K562 (cell line): Measurements from ENCODE around the gene SPG21. TPM values are rescaled to one million over a fixed set of nuclear protein-coding genes. Genes with fewer than 3 reads are reported as not detected.

Experiments used
- ATAC-seq: fragments of 200-7000 bp; cut with Tn5 transposase; 3 replicates; pipeline ENCODE4 v1.9.1; 2020; ENCODE audit warnings: moderate library complexity
- BruUV-seq: library from RNA; stranded (reverse); fragments of 400-500 nt; replicated peaks from 2 replicates; lab custom pipeline; 2021; lab: Mats Ljungman, UMichigan
- CTCF ChIA-PET: fragments of 300-600 bp; formaldehyde crosslinking; extraction: SDS; loops from one replicate; lab custom pipeline; 2021; ENCODE audit warnings: low intra/inter-chr PET ratio; lab: Yijun Ruan, JAX
- POLR2A ChIA-PET: fragments of 300-600, 350-650 bp; sonication (Branson Sonifier 250); formaldehyde crosslinking; extraction: SDS; loops from one replicate; lab custom pipeline; 2021; ENCODE audit warnings: antibody characterized with exemption, inconsistent platforms; lab: Yijun Ruan, JAX
- DNase-seq, 4 experiments: peaks; one replicate each; pipeline versions ENCODE4 v3.0.0 to v3.0.0-alpha.2; 2011 to 2018; ENCODE audit warnings: low spot score in 3 of 4, mixed read lengths in 3 of 4; ENCODE audit errors: extremely low read depth in 1 of 4
- FAIRE-seq: peaks from 2 replicates; lab custom pipeline; 2011; peaks lifted over from hg19 to GRCh38; lab: Jason Lieb, UNC
- H2AFZ ChIP-seq: 2 replicates; pipeline ENCODE4 v1.6.0; 2011; ENCODE audit warnings: low read depth, low read length, control low read depth, inconsistent platforms
- H3K27ac ChIP-seq: fragments of 200-600 bp; 3 replicates; pipeline ENCODE4 v1.8.0; 2011; ENCODE audit warnings: low read depth, mild to moderate bottlenecking, control low read depth, inconsistent platforms, low read length, moderate library complexity, mixed read lengths; ENCODE audit errors: extremely low read depth
- H3K27me3 ChIP-seq, 2 experiments: fragments of 300-600 bp in 1 of 2; 2 replicates in 1 of 2; 3 replicates in 1 of 2; pipeline versions ENCODE4 v1.6.0 to v1.8.0; 2011; ENCODE audit warnings: inconsistent platforms in 2 of 2, low read length in 2 of 2, mild to moderate bottlenecking in 1 of 2, mixed read lengths in 1 of 2, moderate library complexity in 1 of 2; ENCODE audit not compliant: control insufficient read depth in 2 of 2, insufficient read depth in 2 of 2
- H3K36me3 ChIP-seq: fragments of 300-600 bp; 3 replicates; pipeline ENCODE4 v1.8.0; 2011; ENCODE audit warnings: mild to moderate bottlenecking, low read length, inconsistent platforms; ENCODE audit not compliant: control insufficient read depth, insufficient read depth
- H3K4me1 ChIP-seq, 2 experiments: fragments of 200-600 bp in 1 of 2; replicated peaks in 1 of 2; 2 replicates in 1 of 2; 3 replicates in 1 of 2; pipeline versions ENCODE4 v1.5.1 to v1.8.0; 2011; ENCODE audit warnings: inconsistent platforms in 2 of 2, low read length in 2 of 2, mild to moderate bottlenecking in 1 of 2, mixed read lengths in 1 of 2, moderate library complexity in 1 of 2; ENCODE audit not compliant: control insufficient read depth in 2 of 2, insufficient read depth in 2 of 2
- H3K4me2 ChIP-seq: 2 replicates; pipeline ENCODE4 v1.6.1; 2011; ENCODE audit warnings: low read length, control low read depth, inconsistent platforms, mixed read lengths; ENCODE audit not compliant: insufficient read depth
- H3K4me3 ChIP-seq: fragments of 200-600 bp; sonication (generic), shearing (Covaris generic); 2 replicates; pipeline ENCODE4 v1.5.1; 2016; ENCODE audit warnings: control low read depth, inconsistent platforms
- H3K79me2 ChIP-seq: fragments of 200-600 bp; 3 replicates; pipeline ENCODE4 v1.8.0; 2011; ENCODE audit warnings: low read length, inconsistent platforms; ENCODE audit not compliant: control insufficient read depth, insufficient read depth
- H3K9ac ChIP-seq, 2 experiments: 2 replicates each; pipeline versions ENCODE4 v1.6.0 to v1.6.1; 2011; ENCODE audit warnings: low read depth in 2 of 2, low read length in 2 of 2, control low read depth in 1 of 2, inconsistent platforms in 1 of 2, mild to moderate bottlenecking in 1 of 2, mixed read lengths in 1 of 2; ENCODE audit not compliant: insufficient read depth in 1 of 2
- H3K9me1 ChIP-seq: one replicate; pipeline ENCODE4 v1.6.0; 2011; ENCODE audit warnings: inconsistent platforms, mild to moderate bottlenecking, low read length, moderate library complexity; ENCODE audit not compliant: control insufficient read depth, insufficient read depth
- H3K9me3 ChIP-seq: replicated peaks from 2 replicates; pipeline ENCODE4 v1.5.1; 2011; ENCODE audit warnings: low read depth, low read length, inconsistent platforms; ENCODE audit not compliant: control insufficient read depth, insufficient read depth
- H4K20me1 ChIP-seq: replicated peaks from 2 replicates; pipeline ENCODE4 v1.6.1; 2011; ENCODE audit warnings: low read length, inconsistent platforms, mixed read lengths; ENCODE audit not compliant: control insufficient read depth, insufficient read depth
- JUND ChIP-seq, 2 experiments: IDR thresholded peaks; 2 replicates in 1 of 2; 3 replicates in 1 of 2; pipeline ENCODE4 v1.6.1; 2011; ENCODE audit warnings: borderline replicate concordance in 2 of 2, low read depth in 2 of 2, low read length in 2 of 2, improper control_type of control experiment in 1 of 2, missing biosample characterization in 1 of 2, missing genetic modification characterization in 1 of 2, missing genetic modification reagents in 1 of 2
- SAP30 ChIP-seq: fragments of 200-600 bp; sonication (generic); IDR thresholded peaks from 2 replicates; pipeline ENCODE4 v1.6.1; 2012; ENCODE audit warnings: borderline replicate concordance, low read depth, mild to moderate bottlenecking, moderate library complexity, low read length, control low read depth, inconsistent platforms; ENCODE audit not compliant: insufficient read depth, poor library complexity, severe bottlenecking
- WGBS: fragments of 100-300 bp; shearing (Covaris generic); methylation state at CpG from one replicate; pipeline ENCODE4 v1.1.6; 2016; ENCODE audit warnings: low coverage, mixed read lengths; ENCODE audit not compliant: insufficient coverage; ENCODE audit errors: missing lambda C conversion rate; 5-methylcytosine and 5-hydroxymethylcytosine counted together
- in situ Hi-C: fragments of 300-500 bp; cut with MboI; formaldehyde crosslinking; loops from 4 replicates; pipeline ENCODE4 v1.15.0; 2018; ENCODE audit warnings: inconsistent platforms, mixed read lengths
- intact Hi-C: fragments of 100-400 bp; cut with micrococcal nuclease; formaldehyde crosslinking; loops from 2 replicates; pipeline ENCODE4 v1.14.2; 2022
- polyA plus RNA-seq, 8 experiments: library from polyadenylated mRNA; depleted of rRNA in 4 of 8; stranded (reverse) in 5 of 8; unstranded in 3 of 8; fragments of >200 nt; fragmentation: Nextera tagmentation in 2 of 8; fragmentation: Illumina TruSeq in 1 of 8; extraction: Ambion mirVana in 2 of 8; extraction: Trizol in 1 of 8; gene quantifications; 2 replicates each; pipeline versions ENCODE4 v1.2.1 to v1.2.3, GENCODE V29; 2011 to 2014; ENCODE audit warnings: inconsistent platforms in 1 of 8, missing spikeins in 1 of 8
- total RNA-seq, 7 experiments: library from RNA; depleted of rRNA in 6 of 7; stranded (reverse); fragments of >200 nt in 6 of 7; fragmentation: Illumina TruSeq in 2 of 7; extraction: Trizol in 2 of 7; gene quantifications; 2 replicates each; pipeline versions ENCODE4 v1.2.1 to v1.2.3, GENCODE V29; 2011 to 2021; ENCODE audit warnings: low replicate concordance in 1 of 7
- TF ChIP-seq, protein P1 (sequence below), 2 experiments: fragments of 450-650 bp in 1 of 2; sonication (generic) in 1 of 2; formaldehyde crosslinking in 1 of 2; IDR thresholded peaks in 1 of 2; conservative IDR thresholded peaks in 1 of 2; 2 replicates each; pipeline versions ENCODE4 v1.6.1 to v1.8.1; 2016 to 2023; ENCODE audit warnings: mild to moderate bottlenecking in 2 of 2, moderate library complexity in 2 of 2, inconsistent platforms in 1 of 2, missing genetic modification reagents in 1 of 2

SPG21 gene
- total and polyA plus RNA-seq, 9 of the 15 experiments (the other 6 are each of a cell fraction or from before 2014, with no cell fraction given): 22.8 to 98.8 (median 65.1) TPM

- H3K9me3 ChIP-seq: no peaks in the 10 kb centered on the region
- H3K9me1 ChIP-seq: no peaks in the 10 kb centered on the region
- H3K4me1 ChIP-seq: no peaks in the 10 kb centered on the region
- no peak overlapping the region for H2AFZ ChIP-seq
- H3K4me2 ChIP-seq: no peak overlapping the region
- no peaks in the 10 kb centered on the region for H3K79me2 ChIP-seq
- H3K27me3 ChIP-seq: peaks cover 31 to 56% of the 10 kb centered on the region in 2 experiments; a peak in 4 of 5 replicates
- ChIA-PET CTCF (no interaction called here), POLR2A (no interaction called here)
- H3K9ac ChIP-seq: no peak overlapping the region; a peak in 1 of 4 replicates
- ATAC-seq: peak; percentile 54; the same call in 2 of the 3 replicates
- H4K20me1 ChIP-seq: peaks cover 7% of the 10 kb centered on the region
- BruUV-seq: no TSS peak
- H3K27ac ChIP-seq: no peak overlapping the region
- WGBS: 2% methylated on average over 11 of the region's 11 CpGs
- TF ChIP-seq, protein P1, sequence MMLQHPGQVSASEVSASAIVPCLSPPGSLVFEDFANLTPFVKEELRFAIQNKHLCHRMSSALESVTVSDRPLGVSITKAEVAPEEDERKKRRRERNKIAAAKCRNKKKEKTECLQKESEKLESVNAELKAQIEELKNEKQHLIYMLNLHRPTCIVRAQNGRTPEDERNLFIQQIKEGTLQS (IDR thresholded peaks at IDR 0.05): peak; percentile 63; the same call in 1 of the 2 replicates
- TF ChIP-seq, protein P1 (CRISPR knock-in tag; conservative IDR thresholded peaks at IDR 0.05): no peak
- TF ChIP-seq JUND (IDR thresholded peaks at IDR 0.05; ENCODE audit: borderline replicate concordance, low read depth, low read length) (peak; percentile 53; the same call in 1 of the 2 replicates), JUND (tag; IDR thresholded peaks at IDR 0.05; ENCODE audit: borderline replicate concordance, low read depth, low read length) (no peak), SAP30 (no peak)
- TF ChIP-seq, all 486 proteins: peak for 2
- Histone ChIP-seq H3K4me3 (no peak overlapping the region), H3K36me3 (no peaks in the 10 kb centered on the region)
- in situ Hi-C loops (no loop called here), intact Hi-C loops (no loop called here)
- FAIRE-seq (no peak), DNase-seq (peak in 1 of 4 experiments; percentile 23)
Observed at GRCh38 chr15:64930778-64931371, 58.8 kb downstream of the SPG21 start.
